ENCODE data around the gene LBR.

Gene LBR

GRCh38 chr1:225460737-225461532 is 33.1 kb upstream of the LBR start:
- peaks cover 0 to 38% (median 15%) of the 10 kb centered on the region in 4 donors for H3K4me1 ChIP-seq
- H3K27me3 ChIP-seq: no peaks in the 10 kb centered on the region
- DNase-seq: peak in 1 of 2 donors; percentile 48
- H3K4me3 ChIP-seq: no peak overlapping the region
- peak overlapping the region in 1 of 2 donors; percentile 42 for H3K27ac ChIP-seq
- intact Hi-C loops (cut with DNase I; ENCODE audit: low total_unique reads): no loop called here
- TF ChIP-seq, protein P1, sequence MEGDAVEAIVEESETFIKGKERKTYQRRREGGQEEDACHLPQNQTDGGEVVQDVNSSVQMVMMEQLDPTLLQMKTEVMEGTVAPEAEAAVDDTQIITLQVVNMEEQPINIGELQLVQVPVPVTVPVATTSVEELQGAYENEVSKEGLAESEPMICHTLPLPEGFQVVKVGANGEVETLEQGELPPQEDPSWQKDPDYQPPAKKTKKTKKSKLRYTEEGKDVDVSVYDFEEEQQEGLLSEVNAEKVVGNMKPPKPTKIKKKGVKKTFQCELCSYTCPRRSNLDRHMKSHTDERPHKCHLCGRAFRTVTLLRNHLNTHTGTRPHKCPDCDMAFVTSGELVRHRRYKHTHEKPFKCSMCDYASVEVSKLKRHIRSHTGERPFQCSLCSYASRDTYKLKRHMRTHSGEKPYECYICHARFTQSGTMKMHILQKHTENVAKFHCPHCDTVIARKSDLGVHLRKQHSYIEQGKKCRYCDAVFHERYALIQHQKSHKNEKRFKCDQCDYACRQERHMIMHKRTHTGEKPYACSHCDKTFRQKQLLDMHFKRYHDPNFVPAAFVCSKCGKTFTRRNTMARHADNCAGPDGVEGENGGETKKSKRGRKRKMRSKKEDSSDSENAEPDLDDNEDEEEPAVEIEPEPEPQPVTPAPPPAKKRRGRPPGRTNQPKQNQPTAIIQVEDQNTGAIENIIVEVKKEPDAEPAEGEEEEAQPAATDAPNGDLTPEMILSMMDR (IDR thresholded peaks at IDR 0.05): no peak
- no peaks in the 10 kb centered on the region for H3K36me3 ChIP-seq
- no peaks in the 10 kb centered on the region for H3K9me3 ChIP-seq

GRCh38 chr1:225460021-225460736 is 32.3 kb upstream of the LBR start:
- H3K27ac ChIP-seq: peak overlapping the region; percentile 31 to 42
- H3K4me3 ChIP-seq: no peak overlapping the region
- intact Hi-C loops (cut with DNase I; ENCODE audit: low total_unique reads): no loop called here
- H3K4me1 ChIP-seq: peaks cover 0 to 38% (median 14%) of the 10 kb centered on the region in 4 donors
- peak in 1 of 2 donors; percentile 63 for DNase-seq
- no peaks in the 10 kb centered on the region for H3K9me3 ChIP-seq
- no peaks in the 10 kb centered on the region for H3K36me3 ChIP-seq
- H3K27me3 ChIP-seq: no peaks in the 10 kb centered on the region
- TF ChIP-seq, protein P1 (IDR thresholded peaks at IDR 0.05): no peak

DNA sequence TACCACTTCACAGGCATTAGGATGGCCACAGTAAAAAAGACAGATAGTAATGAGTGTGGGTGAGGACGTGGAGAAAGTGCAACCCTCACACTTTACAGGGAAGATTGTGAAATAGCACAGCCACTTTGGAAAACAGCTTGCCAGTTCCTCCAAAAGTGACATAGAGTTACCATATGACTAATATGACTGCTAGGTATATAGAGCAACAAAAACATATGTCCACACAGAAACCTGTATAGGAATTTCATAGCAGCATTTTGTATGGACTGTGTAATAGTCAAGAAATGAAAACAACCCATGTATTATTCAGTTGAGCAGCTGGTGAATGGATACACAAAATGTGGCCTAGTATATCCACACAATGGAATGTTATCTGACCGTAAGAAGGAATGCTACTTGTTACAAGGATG is 30.4 kb upstream of the LBR start:
- TF ChIP-seq, protein P1 (IDR thresholded peaks at IDR 0.05): no peak
- H3K27me3 ChIP-seq: no peaks in the 10 kb centered on the region
- no peak overlapping the region for H3K27ac ChIP-seq
- H3K36me3 ChIP-seq: no peaks in the 10 kb centered on the region
- H3K4me1 ChIP-seq: peaks cover 0 to 49% (median 26%) of the 10 kb centered on the region in 4 donors
- DNase-seq: peak in 1 of 2 donors; percentile 4
- intact Hi-C loops (cut with DNase I; ENCODE audit: low total_unique reads): no loop called here
- H3K9me3 ChIP-seq: no peaks in the 10 kb centered on the region
- H3K4me3 ChIP-seq: no peak overlapping the region

- no peaks in the 10 kb centered on the region for H3K9me3 ChIP-seq
- peaks cover 0 to 32% (median 13%) of the 10 kb centered on the region in 4 donors for H3K4me1 ChIP-seq
- peak; percentile 41 to 82 for DNase-seq
- H3K27ac ChIP-seq: peak overlapping the region; percentile 62 to 68
- no peak overlapping the region for H3K4me3 ChIP-seq
- no peaks in the 10 kb centered on the region for H3K27me3 ChIP-seq
- intact Hi-C loops (cut with DNase I; ENCODE audit: low total_unique reads): no loop called here
- no peaks in the 10 kb centered on the region for H3K36me3 ChIP-seq
- TF ChIP-seq, protein P1 (IDR thresholded peaks at IDR 0.05): no peak
These were observed 26.9 kb upstream of the LBR start for GRCh38 chr1:225454733-225455132.

GRCh38 chr1:225453797-225454648 is 26.2 kb upstream of the LBR start:
- peaks cover 0 to 39% (median 14%) of the 10 kb centered on the region in 4 donors for H3K4me1 ChIP-seq
- intact Hi-C loops (cut with DNase I; ENCODE audit: low total_unique reads): no loop called here
- no peaks in the 10 kb centered on the region for H3K27me3 ChIP-seq
- H3K4me3 ChIP-seq: no peak overlapping the region
- H3K36me3 ChIP-seq: no peaks in the 10 kb centered on the region
- TF ChIP-seq, protein P1 (IDR thresholded peaks at IDR 0.05): no peak
- DNase-seq: peak; percentile 14 to 49
- peak overlapping the region; percentile 62 to 68 for H3K27ac ChIP-seq
- no peaks in the 10 kb centered on the region for H3K9me3 ChIP-seq

Measured in tibial artery (tissue), 4 donors.